ENCODE measurements around the gene F10.

- TF ChIP-seq ELF4 (IDR thresholded peaks at IDR 0.05) = no peak
- TF ChIP-seq HDGF (IDR thresholded peaks at IDR 0.05; ENCODE audit: borderline replicate concordance) = no peak
- no peak for TF ChIP-seq TARDBP (IDR thresholded peaks at IDR 0.05)
- TF ChIP-seq SP1 (IDR thresholded peaks at IDR 0.05) = no peak
- TF ChIP-seq NFRKB (IDR thresholded peaks at IDR 0.05) = no peak
- no peak for TF ChIP-seq BHLHE40 (IDR thresholded peaks at IDR 0.05; ENCODE audit: borderline replicate concordance)
- no peak for TF ChIP-seq FOXM1 (IDR thresholded peaks at IDR 0.05; ENCODE audit: borderline replicate concordance)
- TF ChIP-seq SUZ12 (IDR thresholded peaks at IDR 0.05) = no peak
- no peak for TF ChIP-seq FOXK2 (IDR thresholded peaks at IDR 0.05)
- no peak for TF ChIP-seq FOXA1 (IDR thresholded peaks at IDR 0.05)
Observed at GRCh38 chr13:113148407-113148806, 25.8 kb downstream of the F10 start.

Data from HEK293T (cell line).